GM06990 (cell line): Measurements from ENCODE around the gene ACER2.
"Not testable (repeated sequence)": the region's sequence is repeated elsewhere in the genome, so short reads cannot be mapped to it uniquely, and the experiment has no call there.

Source experiments
- DNase-seq: peaks from one replicate; pipeline ENCODE4 v3.0.0-alpha.2; 2011; ENCODE audit not compliant: insufficient read length; ENCODE audit errors: extremely low read depth
- H3K27me3 ChIP-seq: replicated peaks from 2 replicates; pipeline ENCODE4 v1.6.0; 2011; ENCODE audit warnings: low read length; ENCODE audit not compliant: control insufficient read depth, insufficient read depth
- H3K36me3 ChIP-seq: 2 replicates; pipeline ENCODE4 v1.5.1; 2011; ENCODE audit warnings: low read length; ENCODE audit not compliant: control insufficient read depth, insufficient read depth
- H3K4me3 ChIP-seq: replicated peaks from 2 replicates; pipeline ENCODE4 v1.5.1; 2011; ENCODE audit warnings: low read depth, mild to moderate bottlenecking, control low read depth, low read length
- TF ChIP-seq, protein P1 (sequence below): IDR thresholded peaks from 2 replicates; pipeline ENCODE4 v1.5.1; 2011; ENCODE audit warnings: low read length, control low read depth, mild to moderate bottlenecking, inconsistent platforms; ENCODE audit not compliant: insufficient read depth, poor library complexity, severe bottlenecking

ACER2 gene

GRCh38 chr9:19380826-19381075, 28.1 kb upstream of the ACER2 start:
- DNase-seq, result no peak
- no peaks in the 10 kb centered on the region for H3K27me3 ChIP-seq
- H3K36me3 ChIP-seq, result peaks cover 10% of the 10 kb centered on the region
- peak overlapping the region; percentile 97 for H3K4me3 ChIP-seq
- TF ChIP-seq, protein P1, sequence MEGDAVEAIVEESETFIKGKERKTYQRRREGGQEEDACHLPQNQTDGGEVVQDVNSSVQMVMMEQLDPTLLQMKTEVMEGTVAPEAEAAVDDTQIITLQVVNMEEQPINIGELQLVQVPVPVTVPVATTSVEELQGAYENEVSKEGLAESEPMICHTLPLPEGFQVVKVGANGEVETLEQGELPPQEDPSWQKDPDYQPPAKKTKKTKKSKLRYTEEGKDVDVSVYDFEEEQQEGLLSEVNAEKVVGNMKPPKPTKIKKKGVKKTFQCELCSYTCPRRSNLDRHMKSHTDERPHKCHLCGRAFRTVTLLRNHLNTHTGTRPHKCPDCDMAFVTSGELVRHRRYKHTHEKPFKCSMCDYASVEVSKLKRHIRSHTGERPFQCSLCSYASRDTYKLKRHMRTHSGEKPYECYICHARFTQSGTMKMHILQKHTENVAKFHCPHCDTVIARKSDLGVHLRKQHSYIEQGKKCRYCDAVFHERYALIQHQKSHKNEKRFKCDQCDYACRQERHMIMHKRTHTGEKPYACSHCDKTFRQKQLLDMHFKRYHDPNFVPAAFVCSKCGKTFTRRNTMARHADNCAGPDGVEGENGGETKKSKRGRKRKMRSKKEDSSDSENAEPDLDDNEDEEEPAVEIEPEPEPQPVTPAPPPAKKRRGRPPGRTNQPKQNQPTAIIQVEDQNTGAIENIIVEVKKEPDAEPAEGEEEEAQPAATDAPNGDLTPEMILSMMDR, result no peak

DNA sequence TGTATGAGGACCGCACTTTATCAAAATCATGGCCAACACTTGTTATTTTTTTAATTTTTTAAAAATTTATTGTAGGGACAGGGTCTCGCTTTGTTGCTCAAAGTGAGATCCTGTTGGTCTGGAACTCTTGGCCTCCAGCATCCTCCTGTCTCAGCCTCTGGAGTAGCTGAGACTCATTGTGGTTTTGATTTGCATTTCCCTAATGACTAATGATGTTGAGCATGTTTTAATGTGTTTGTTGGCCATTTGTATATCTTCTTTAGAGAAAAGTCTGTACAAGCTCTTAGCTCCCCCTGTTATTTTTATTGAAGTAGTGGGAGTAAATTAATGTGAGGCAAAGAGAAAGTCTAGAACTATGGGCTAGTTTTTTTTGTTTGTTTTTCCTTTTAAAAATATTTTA, 27.2 kb upstream of the ACER2 start:
- Histone ChIP-seq H3K27me3 (no peaks in the 10 kb centered on the region), H3K4me3 (no peak overlapping the region), H3K36me3 (peaks cover 5% of the 10 kb centered on the region)
- no peak for DNase-seq
- TF ChIP-seq, protein P1, result no peak

GRCh38 chr9:19385212-19385611, 23.6 kb upstream of the ACER2 start:
- not testable (repeated sequence) for H3K27me3 ChIP-seq, H3K4me3 ChIP-seq, H3K36me3 ChIP-seq, DNase-seq

DNA sequence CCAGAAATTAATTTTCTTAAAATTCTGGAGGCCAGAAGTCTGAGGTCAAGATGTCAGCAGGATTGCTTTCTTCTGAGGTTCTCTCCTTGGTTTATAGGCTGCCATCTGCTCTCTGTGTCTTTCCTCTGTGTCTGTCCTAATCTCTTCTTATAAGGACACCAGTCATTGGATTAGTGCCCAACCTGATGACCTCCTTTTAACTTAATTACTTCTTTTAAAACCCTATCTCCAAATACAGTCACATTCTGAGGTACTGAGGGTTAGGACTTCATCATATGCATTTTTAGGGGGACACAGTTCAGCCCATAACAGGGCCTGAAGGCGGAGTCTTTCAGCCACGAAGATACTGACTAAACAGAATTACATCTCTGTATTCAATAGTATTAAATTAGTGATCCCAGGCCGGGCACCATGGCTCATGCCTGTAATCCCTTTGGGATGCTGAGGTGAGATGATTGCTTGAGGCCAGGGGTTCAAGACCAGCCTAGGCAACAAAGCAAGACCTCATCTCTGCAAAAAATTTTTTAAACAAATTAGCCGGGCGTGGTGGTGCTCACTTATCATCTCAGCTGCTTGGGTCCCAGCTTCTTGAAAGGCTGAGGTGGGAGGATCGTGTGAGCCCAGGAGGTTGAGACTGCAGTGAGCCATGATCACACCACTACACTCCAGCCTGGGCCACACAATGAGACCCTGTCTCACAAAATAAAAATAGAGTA, 22.9 kb upstream of the ACER2 start:
- H3K4me3 ChIP-seq, result no peak overlapping the region
- DNase-seq, result no peak
- TF ChIP-seq, protein P1, result no peak
- no peaks in the 10 kb centered on the region for H3K36me3 ChIP-seq
- H3K27me3 ChIP-seq, result no peaks in the 10 kb centered on the region

GRCh38 chr9:19386502-19387044, 22.2 kb upstream of the ACER2 start:
- TF ChIP-seq, protein P1, result no peak
- no peaks in the 10 kb centered on the region for H3K27me3 ChIP-seq

GRCh38 chr9:19387317-19387716, 21.5 kb upstream of the ACER2 start:
- H3K27me3 ChIP-seq, result no peaks in the 10 kb centered on the region
- no peak overlapping the region for H3K4me3 ChIP-seq
- TF ChIP-seq, protein P1, result no peak
- no peaks in the 10 kb centered on the region for H3K36me3 ChIP-seq
- no peak for DNase-seq

More at GRCh38 chr9:19386502-19387044, 22.2 kb upstream of the ACER2 start:
- DNase-seq, result no peak
- Histone ChIP-seq H3K36me3 (no peaks in the 10 kb centered on the region), H3K4me3 (no peak overlapping the region)

DNA sequence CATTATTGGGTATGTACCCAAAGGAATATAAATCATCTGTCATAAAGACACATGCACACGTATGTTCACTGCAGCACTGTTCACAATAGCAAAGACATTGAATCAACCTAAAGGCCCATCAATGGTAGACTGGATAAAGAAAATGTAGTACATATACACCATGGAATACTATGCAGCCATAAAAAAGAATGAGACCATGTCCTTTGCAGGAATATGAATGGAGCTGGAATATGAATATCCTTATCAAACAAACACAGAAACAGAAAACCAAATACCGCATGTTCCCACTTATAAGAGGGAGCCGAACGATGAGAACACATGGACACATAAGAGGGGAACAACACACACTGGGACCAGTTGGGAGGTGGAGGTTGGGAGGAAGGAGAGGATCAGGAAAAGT, 19.3 kb upstream of the ACER2 start:
- DNase-seq, H3K36me3 ChIP-seq, H3K4me3 ChIP-seq, H3K27me3 ChIP-seq: not testable (repeated sequence)
